Caco-2 (cell line): ENCODE data around the gene SURF4. TPM values are rescaled to one million over a fixed set of nuclear protein-coding genes. Genes with fewer than 3 reads are reported as not detected.

Experiments used
- BruUV-seq: library from RNA; stranded (reverse); fragments of 400-500 nt; replicated peaks from 2 replicates; lab custom pipeline; 2021; lab: Mats Ljungman, UMichigan
- CTCF ChIA-PET: fragments of 300-600 bp; sonication (Branson Sonifier 250); formaldehyde crosslinking; loops from one replicate; lab custom pipeline; 2022; ENCODE audit warnings: antibody characterized with exemption; lab: Charles Lee
- POLR2A ChIA-PET: fragments of 300-600 bp; sonication (Branson Sonifier 250); formaldehyde crosslinking; loops from one replicate; lab custom pipeline; 2022; ENCODE audit warnings: antibody characterized with exemption; lab: Charles Lee
- DNase-seq, 2 experiments: peaks; one replicate each; pipeline versions ENCODE4 v3.0.0 to v3.0.0-alpha.2; 2020 to 2022
- H3K27me3 ChIP-seq: replicated peaks from 2 replicates; pipeline ENCODE4 v1.6.0; 2011; ENCODE audit warnings: low read length; ENCODE audit not compliant: control insufficient read depth, insufficient read depth
- H3K36me3 ChIP-seq: 2 replicates; pipeline ENCODE4 v1.5.1; 2011; ENCODE audit warnings: low read length; ENCODE audit not compliant: control insufficient read depth, insufficient read depth
- H3K4me1 ChIP-seq: fragments of 250-450 bp; sonication (Bioruptor Pico); 2 replicates; pipeline ENCODE4 v1.5.1; 2020; ENCODE audit warnings: mild to moderate bottlenecking
- H3K4me3 ChIP-seq: 2 replicates; pipeline ENCODE4 v1.5.1; 2011; ENCODE audit warnings: low read depth, mild to moderate bottlenecking, control low read depth, low read length
- H3K9me3 ChIP-seq: fragments of 250-450 bp; sonication (Bioruptor Pico); 2 replicates; pipeline ENCODE4 v1.5.1; 2020; ENCODE audit warnings: mild to moderate bottlenecking, moderate library complexity
- H3K27ac Mint-ChIP-seq: one replicate; pipeline ENCODE4 v1.8.0; 2022; ENCODE audit warnings: mixed read lengths; ENCODE audit not compliant: unreplicated experiment
- H3K27me3 Mint-ChIP-seq: one replicate; pipeline ENCODE4 v1.8.0; 2022; ENCODE audit warnings: mixed read lengths; ENCODE audit not compliant: insufficient read depth, unreplicated experiment
- H3K36me3 Mint-ChIP-seq: one replicate; pipeline ENCODE4 v1.8.0; 2022; ENCODE audit warnings: mild to moderate bottlenecking, mixed read lengths; ENCODE audit not compliant: insufficient read depth, unreplicated experiment
- H3K4me1 Mint-ChIP-seq: one replicate; pipeline ENCODE4 v1.8.0; 2022; ENCODE audit warnings: low read depth, mixed read lengths; ENCODE audit not compliant: unreplicated experiment
- H3K4me3 Mint-ChIP-seq: one replicate; pipeline ENCODE4 v1.8.0; 2022; ENCODE audit warnings: mild to moderate bottlenecking, moderate library complexity, mixed read lengths; ENCODE audit not compliant: unreplicated experiment
- H3K9me3 Mint-ChIP-seq: one replicate; pipeline ENCODE4 v1.8.0; 2022; ENCODE audit warnings: mixed read lengths; ENCODE audit not compliant: unreplicated experiment
- intact Hi-C: fragments of 100-400 bp; cut with micrococcal nuclease; formaldehyde crosslinking; loops from one replicate; pipeline ENCODE4 v1.10.0; 2022; ENCODE audit not compliant: unreplicated experiment
- total RNA-seq: library from RNA; stranded (reverse); gene quantifications from 2 replicates; pipeline ENCODE4 v1.2.3, GENCODE V29; 2022
- TF ChIP-seq, protein P1 (sequence below), 2 experiments: fragments of 200-600 bp in 1 of 2; IDR thresholded peaks; 1 replicate in 1 of 2; 2 replicates in 1 of 2; pipeline versions ENCODE4 v1.5.1 to v1.8.0; 2011 to 2022; ENCODE audit warnings: antibody characterized with exemption in 1 of 2, control low read depth in 1 of 2, inconsistent platforms in 1 of 2, low read depth in 1 of 2, low read length in 1 of 2, mild to moderate bottlenecking in 1 of 2, moderate library complexity in 1 of 2; ENCODE audit not compliant: insufficient read depth in 1 of 2, severe bottlenecking in 1 of 2, unreplicated experiment in 1 of 2

SURF4 gene
- total RNA-seq, 1 experiment from 2014 or later = 239 TPM

DNA sequence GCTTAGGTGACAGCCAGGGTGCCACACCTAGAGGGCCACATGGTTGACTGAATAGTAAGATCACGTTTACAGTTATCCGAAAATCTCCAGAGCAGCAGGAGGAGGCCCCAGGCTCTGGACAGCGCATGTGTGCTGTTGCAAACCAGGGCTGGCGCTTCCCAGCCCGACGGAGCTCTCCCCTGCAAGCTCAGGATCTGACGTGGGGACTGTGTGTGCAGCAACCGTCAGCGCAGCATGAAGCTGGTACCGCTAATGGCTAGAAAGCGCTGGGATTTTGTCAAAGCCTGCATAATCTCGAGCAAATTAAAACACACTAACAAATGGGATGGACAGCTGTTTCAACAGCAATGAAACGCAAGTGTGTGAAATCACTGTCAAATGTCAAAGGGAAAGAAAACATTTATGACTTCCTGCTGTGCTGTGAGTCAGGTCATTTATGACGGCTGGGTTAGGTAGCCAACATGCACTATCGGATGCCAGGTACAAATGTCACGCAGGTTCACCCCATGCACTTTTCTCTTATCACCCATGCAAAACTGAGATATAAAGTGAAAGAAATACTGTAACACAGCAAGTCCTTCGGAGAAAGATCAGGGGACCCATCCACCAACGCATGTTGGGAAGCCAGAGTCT is 7.5 kb downstream of the SURF4 start:
- H3K4me1 Mint-ChIP-seq = peaks cover 24% of the 10 kb centered on the region
- intact Hi-C loops = no loop called here
- no TSS peak for BruUV-seq
- no peak for DNase-seq
- no peaks in the 10 kb centered on the region for H3K9me3 ChIP-seq
- TF ChIP-seq, protein P1, sequence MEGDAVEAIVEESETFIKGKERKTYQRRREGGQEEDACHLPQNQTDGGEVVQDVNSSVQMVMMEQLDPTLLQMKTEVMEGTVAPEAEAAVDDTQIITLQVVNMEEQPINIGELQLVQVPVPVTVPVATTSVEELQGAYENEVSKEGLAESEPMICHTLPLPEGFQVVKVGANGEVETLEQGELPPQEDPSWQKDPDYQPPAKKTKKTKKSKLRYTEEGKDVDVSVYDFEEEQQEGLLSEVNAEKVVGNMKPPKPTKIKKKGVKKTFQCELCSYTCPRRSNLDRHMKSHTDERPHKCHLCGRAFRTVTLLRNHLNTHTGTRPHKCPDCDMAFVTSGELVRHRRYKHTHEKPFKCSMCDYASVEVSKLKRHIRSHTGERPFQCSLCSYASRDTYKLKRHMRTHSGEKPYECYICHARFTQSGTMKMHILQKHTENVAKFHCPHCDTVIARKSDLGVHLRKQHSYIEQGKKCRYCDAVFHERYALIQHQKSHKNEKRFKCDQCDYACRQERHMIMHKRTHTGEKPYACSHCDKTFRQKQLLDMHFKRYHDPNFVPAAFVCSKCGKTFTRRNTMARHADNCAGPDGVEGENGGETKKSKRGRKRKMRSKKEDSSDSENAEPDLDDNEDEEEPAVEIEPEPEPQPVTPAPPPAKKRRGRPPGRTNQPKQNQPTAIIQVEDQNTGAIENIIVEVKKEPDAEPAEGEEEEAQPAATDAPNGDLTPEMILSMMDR (IDR thresholded peaks at IDR 0.05; ENCODE audit: insufficient read depth in 1 of 2, low read depth in 1 of 2, low read length in 1 of 2, severe bottlenecking in 1 of 2, unreplicated experiment in 1 of 2) = no peak
- H3K36me3 Mint-ChIP-seq = peaks cover 88% of the 10 kb centered on the region
- H3K4me1 ChIP-seq = no peaks in the 10 kb centered on the region; the same call in 1 of the 2 replicates
- ChIA-PET CTCF (no interaction called here), POLR2A (no interaction called here)
- H3K27ac Mint-ChIP-seq = no peak overlapping the region
- no peaks in the 10 kb centered on the region for H3K27me3 ChIP-seq
- H3K9me3 Mint-ChIP-seq = no peaks in the 10 kb centered on the region
- H3K4me3 ChIP-seq = no peak overlapping the region
- H3K27me3 Mint-ChIP-seq = no peaks in the 10 kb centered on the region
- peaks cover 12% of the 10 kb centered on the region for H3K36me3 ChIP-seq
- no peak overlapping the region for H3K4me3 Mint-ChIP-seq

- DNase-seq = no peak
- ChIA-PET POLR2A (interaction anchor here (0.6 kb wide), 1 partner anchor 27 kb away, joined by 3 read pairs; no protein-coding TSS in a partner anchor), CTCF (no interaction called here)
- Histone ChIP-seq H3K9me3 (no peaks in the 10 kb centered on the region), H3K36me3 (peaks cover 11% of the 10 kb centered on the region), H3K4me1 (no peaks in the 10 kb centered on the region; the same call in 1 of the 2 replicates), H3K4me3 (no peak overlapping the region), H3K27me3 (no peaks in the 10 kb centered on the region)
- H3K36me3 Mint-ChIP-seq = peaks cover 88% of the 10 kb centered on the region
- BruUV-seq = no TSS peak
- no peaks in the 10 kb centered on the region for H3K9me3 Mint-ChIP-seq
- no peaks in the 10 kb centered on the region for H3K27me3 Mint-ChIP-seq
- H3K27ac Mint-ChIP-seq = no peak overlapping the region
- H3K4me1 Mint-ChIP-seq = peaks cover 24% of the 10 kb centered on the region
- TF ChIP-seq, protein P1 (IDR thresholded peaks at IDR 0.05; ENCODE audit: insufficient read depth in 1 of 2, low read depth in 1 of 2, low read length in 1 of 2, severe bottlenecking in 1 of 2, unreplicated experiment in 1 of 2) = no peak
- intact Hi-C loops = no loop called here
- no peak overlapping the region for H3K4me3 Mint-ChIP-seq
These were observed 8.1 kb downstream of the SURF4 start for GRCh38 chr9:133367778-133368177.

DNA sequence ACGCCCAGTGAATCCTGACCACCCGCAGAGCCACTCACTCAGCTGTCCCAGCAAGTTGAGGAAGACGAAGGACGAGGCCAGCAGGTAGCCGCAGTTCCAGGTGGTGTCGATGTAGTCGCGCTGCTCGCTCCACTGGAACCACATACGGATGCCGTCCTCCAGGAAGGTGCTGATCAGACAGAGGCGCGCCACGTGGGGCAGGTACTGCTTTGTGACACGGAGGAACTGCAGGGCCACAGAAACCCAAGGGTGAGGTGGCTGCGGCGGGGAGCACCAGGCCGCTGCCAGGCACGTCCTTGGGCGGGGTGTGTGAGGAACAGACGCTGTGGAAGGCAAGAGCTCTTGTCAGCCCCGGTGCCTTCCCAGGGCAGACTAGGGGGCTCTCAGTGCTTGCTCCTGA is 8.6 kb downstream of the SURF4 start:
- Mint-ChIP-seq H3K4me1 (peaks cover 24% of the 10 kb centered on the region), H3K4me3 (no peak overlapping the region), H3K36me3 (peaks cover 88% of the 10 kb centered on the region), H3K9me3 (no peaks in the 10 kb centered on the region), H3K27ac (no peak overlapping the region), H3K27me3 (no peaks in the 10 kb centered on the region)
- BruUV-seq = no TSS peak
- intact Hi-C loops = no loop called here
- no peaks in the 10 kb centered on the region for H3K9me3 ChIP-seq
- ChIA-PET POLR2A (interaction anchor here (0.6 to 0.8 kb wide), 2 partner anchors 14 to 28 kb away, joined by 3 to 5 read pairs; no protein-coding TSS in a partner anchor), CTCF (no interaction called here)
- TF ChIP-seq, protein P1 (IDR thresholded peaks at IDR 0.05; ENCODE audit: insufficient read depth in 1 of 2, low read depth in 1 of 2, low read length in 1 of 2, severe bottlenecking in 1 of 2, unreplicated experiment in 1 of 2) = no peak
- H3K36me3 ChIP-seq = peaks cover 13% of the 10 kb centered on the region
- no peaks in the 10 kb centered on the region; the same call in 1 of the 2 replicates for H3K4me1 ChIP-seq
- no peaks in the 10 kb centered on the region for H3K27me3 ChIP-seq
- no peak for DNase-seq
- no peak overlapping the region for H3K4me3 ChIP-seq
